HuH-7.5 (cell line): ENCODE data around the gene EPS8L3.
"Not testable (repeated sequence)": the region's sequence is repeated elsewhere in the genome, so short reads cannot be mapped to it uniquely, and the experiment has no call there.

Experiments used
- DNase-seq: peaks from one replicate; pipeline ENCODE4 v3.0.0; 2011; ENCODE audit warnings: low spot score

Gene EPS8L3

GRCh38 chr1:109708949-109709348 lies 54.8 kb downstream of the EPS8L3 start:
- not testable (repeated sequence) for DNase-seq

DNA sequence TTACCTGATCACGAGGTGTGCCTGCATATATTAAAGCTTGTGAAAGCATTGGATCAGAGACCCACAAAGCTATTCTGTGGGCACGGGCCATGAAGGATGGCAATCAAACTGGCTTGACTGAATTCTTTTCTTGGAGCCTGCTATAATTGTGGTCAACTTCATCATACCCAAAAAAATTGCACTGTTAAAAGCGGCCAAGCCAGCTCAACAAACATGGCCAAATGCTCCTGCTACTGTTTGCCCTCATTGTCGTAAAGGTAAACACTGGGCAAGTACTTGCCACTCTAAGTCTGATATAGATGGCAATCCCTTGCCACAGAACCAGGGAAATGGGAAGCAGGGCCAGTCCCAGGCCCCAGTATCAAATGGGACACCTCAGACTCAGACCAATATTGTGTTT lies 58.3 kb downstream of the EPS8L3 start:
- DNase-seq = no peak

GRCh38 chr1:109704173-109704572 lies 59.5 kb downstream of the EPS8L3 start:
- no peak for DNase-seq

GRCh38 chr1:109702940-109703339 lies 60.8 kb downstream of the EPS8L3 start:
- not testable (repeated sequence) for DNase-seq
